ENCODE data around the gene GPHA2. TPM values are rescaled to one million over a fixed set of nuclear protein-coding genes. Genes with fewer than 3 reads are reported as not detected.

Gene GPHA2
- total and polyA plus RNA-seq, 2 of the 13 experiments (the other 11 are each of a cell fraction or from before 2014, with no cell fraction given) = 13.0 to 19.1 TPM

GRCh38 chr11:64934682-64935358, 873 bp downstream of the GPHA2 start (continued):
- no peak for TF ChIP-seq ZNF800 (CRISPR knock-in tag; IDR thresholded peaks at IDR 0.05)
- peak; percentile 77; the same call in 1 of the 2 replicates for TF ChIP-seq ZNF746 (CRISPR knock-in tag; IDR thresholded peaks at IDR 0.05)
- no peak for TF ChIP-seq ZNF468 (CRISPR knock-in tag; IDR thresholded peaks at IDR 0.05)
- peak; percentile 94 for TF ChIP-seq HNF4G (IDR thresholded peaks at IDR 0.05; ENCODE audit: borderline replicate concordance, low read depth, low read length)
- peak; percentile 92 for TF ChIP-seq HNF4G (CRISPR knock-in tag; IDR thresholded peaks at IDR 0.05; ENCODE audit: borderline replicate concordance, low read depth)
- TF ChIP-seq ZNF660 (CRISPR knock-in tag; IDR thresholded peaks at IDR 0.05; ENCODE audit: borderline replicate concordance, low read depth) = no peak
- TF ChIP-seq IRF9 (CRISPR knock-in tag; IDR thresholded peaks at IDR 0.05; ENCODE audit: borderline replicate concordance) = peak; percentile 40; the same call in 1 of the 2 replicates
- no peak for TF ChIP-seq HNRNPUL1 (IDR thresholded peaks at IDR 0.05; ENCODE audit: low read depth, low read length)
- TF ChIP-seq YEATS4 (CRISPR knock-in tag; IDR thresholded peaks at IDR 0.05; ENCODE audit: borderline replicate concordance) = peak; percentile 66
- peak; percentile 86; the same call in 1 of the 2 replicates for TF ChIP-seq ZNF891 (CRISPR knock-in tag; IDR thresholded peaks at IDR 0.05)
- TF ChIP-seq CEBPB (IDR thresholded peaks at IDR 0.05; ENCODE audit: borderline replicate concordance, low read depth, low read length) = no peak
- TF ChIP-seq AKAP8 (CRISPR knock-in tag; IDR thresholded peaks at IDR 0.05) = 0 out of 2 replicates have a peak, but pooled peaks have one; percentile 52
- TF ChIP-seq HOXA3 (CRISPR knock-in tag; IDR thresholded peaks at IDR 0.05) = peak; percentile 53; the same call in 1 of the 2 replicates
- TF ChIP-seq ZBED4 (CRISPR knock-in tag; IDR thresholded peaks at IDR 0.05; ENCODE audit: borderline replicate concordance) = 0 out of 2 replicates have a peak, but pooled peaks have one; percentile 24
- TF ChIP-seq NAIF1 (CRISPR knock-in tag; IDR thresholded peaks at IDR 0.05; ENCODE audit: borderline replicate concordance) = no peak; the same call in 1 of the 2 replicates
- TF ChIP-seq ZNF331 (CRISPR knock-in tag; IDR thresholded peaks at IDR 0.05) = no peak
- TF ChIP-seq RNF2 (conservative IDR thresholded peaks at IDR 0.05; ENCODE audit: low read depth) = peak; percentile 78
- TF ChIP-seq ZFX (CRISPR knock-in tag; IDR thresholded peaks at IDR 0.05; ENCODE audit: low read depth) = peak; percentile 88
- TF ChIP-seq GABPB1 (CRISPR knock-in tag; IDR thresholded peaks at IDR 0.05) = peak; percentile 54; the same call in 1 of the 2 replicates
- TF ChIP-seq RBFOX2 (IDR thresholded peaks at IDR 0.05; ENCODE audit: low read depth, low read length) = peak; percentile 57; the same call in 1 of the 2 replicates

Measured in HepG2 (cell line).